Brain microvascular endothelial cell (primary cell): ENCODE results near the gene CDCA3.

ENCODE experiments used
- DNase-seq: peaks from one replicate; pipeline ENCODE4 v3.0.0-alpha.2; 2020
- H3K27ac ChIP-seq: fragments of 250-450 bp; sonication (Bioruptor Pico); 2 replicates; pipeline ENCODE4 v1.5.1; 2020; ENCODE audit warnings: mild to moderate bottlenecking, moderate library complexity
- H3K27me3 ChIP-seq: fragments of 250-450 bp; sonication (Bioruptor Pico); replicated peaks from 2 replicates; pipeline ENCODE4 v1.5.1; 2020; ENCODE audit warnings: mild to moderate bottlenecking
- H3K36me3 ChIP-seq: fragments of 250-450 bp; sonication (Bioruptor Pico); replicated peaks from 2 replicates; pipeline ENCODE4 v1.5.1; 2020; ENCODE audit warnings: mild to moderate bottlenecking
- H3K4me3 ChIP-seq: 2 replicates; pipeline ENCODE4 v1.5.1; 2011; ENCODE audit warnings: low read depth, mild to moderate bottlenecking, control low read depth, low read length, moderate library complexity
- CTCF ChIP-seq: IDR thresholded peaks from 2 replicates; pipeline ENCODE4 v1.5.1; 2011; ENCODE audit warnings: low read depth, mild to moderate bottlenecking, moderate library complexity, low read length, control low read depth, inconsistent platforms; ENCODE audit errors: missing control alignments
- in situ Hi-C: cut with HindIII; loops from 2 replicates; pipeline ENCODE4 v1.10.0; 2017; ENCODE audit warnings: low sequenced_read_pairs, low pct_ligation_motif_present

The CDCA3 gene

GRCh38 chr12:6822426-6823135 is 28.5 kb downstream of the CDCA3 start:
- DNase-seq: no peak
- Histone ChIP-seq H3K36me3 (no peaks in the 10 kb centered on the region), H3K27me3 (no peaks in the 10 kb centered on the region), H3K4me3 (no peak overlapping the region), H3K27ac (no peak overlapping the region)
- TF ChIP-seq CTCF: no peak
- in situ Hi-C loops: no loop called here

- no peak within 1 kb of the TSS for H3K27ac ChIP-seq
- in situ Hi-C loops: no loop called here
- peak; percentile 12 for DNase-seq
- TF ChIP-seq CTCF: no peak
- H3K36me3 ChIP-seq: no peaks in the 10 kb centered on the region
- no peaks in the 10 kb centered on the region for H3K27me3 ChIP-seq
- H3K4me3 ChIP-seq: peak within 1 kb of the TSS; percentile 47
Observed at GRCh38 chr12:6821591-6822425, 29.3 kb downstream of the CDCA3 start, which contains the start of gene GPR162. TSS of gene GPR162 (plus strand) at chr12:6821821. CDS start at chr12:6823899, 2,078 bp downstream.

- no peak overlapping the region for H3K4me3 ChIP-seq
- in situ Hi-C loops: no loop called here
- DNase-seq: no peak
- TF ChIP-seq CTCF: no peak
- no peak overlapping the region for H3K27ac ChIP-seq
- no peaks in the 10 kb centered on the region for H3K27me3 ChIP-seq
- no peaks in the 10 kb centered on the region for H3K36me3 ChIP-seq
Observed at GRCh38 chr12:6820166-6820565, 30.9 kb downstream of the CDCA3 start.

GRCh38 chr12:6819106-6820030 is 31.7 kb downstream of the CDCA3 start:
- in situ Hi-C loops: no loop called here
- no peak for DNase-seq
- Histone ChIP-seq H3K27ac (no peak overlapping the region), H3K4me3 (no peak overlapping the region), H3K36me3 (no peaks in the 10 kb centered on the region), H3K27me3 (no peaks in the 10 kb centered on the region)
- no peak for TF ChIP-seq CTCF

- no peak for TF ChIP-seq CTCF
- no peak overlapping the region for H3K27ac ChIP-seq
- no peaks in the 10 kb centered on the region for H3K27me3 ChIP-seq
- no peak for DNase-seq
- no peaks in the 10 kb centered on the region for H3K36me3 ChIP-seq
- in situ Hi-C loops: no loop called here
- no peak overlapping the region for H3K4me3 ChIP-seq
Observed at GRCh38 chr12:6818645-6819044, 32.4 kb downstream of the CDCA3 start.
